Upper lobe of left lung (tissue), 4 donors: ENCODE data around the gene SUPT4H1.

Source experiments
- EP300 ChIP-seq, 4 donors: sonication (generic); formaldehyde crosslinking; IDR thresholded peaks; one replicate each; pipeline ENCODE4 v1.5.1; 2017; ENCODE audit warnings: antibody characterized with exemption in 4 of 4, control low read depth in 2 of 4
- POLR2A ChIP-seq, 4 donors: fragments of 450-650 bp; IDR thresholded peaks; one replicate each; pipeline ENCODE4 v1.5.1; 2016 to 2017; ENCODE audit warnings: antibody characterized with exemption in 4 of 4, mild to moderate bottlenecking in 2 of 4
- TF ChIP-seq, protein P1 (sequence below), 6 experiments: fragments of 450-650 bp in 4 of 6; fragments of 200-600 bp in 2 of 6; sonication (generic) in 2 of 6; IDR thresholded peaks; one replicate each; pipeline ENCODE4 v1.5.1; 2016 to 2019; ENCODE audit warnings: antibody characterized with exemption in 6 of 6

DNA sequence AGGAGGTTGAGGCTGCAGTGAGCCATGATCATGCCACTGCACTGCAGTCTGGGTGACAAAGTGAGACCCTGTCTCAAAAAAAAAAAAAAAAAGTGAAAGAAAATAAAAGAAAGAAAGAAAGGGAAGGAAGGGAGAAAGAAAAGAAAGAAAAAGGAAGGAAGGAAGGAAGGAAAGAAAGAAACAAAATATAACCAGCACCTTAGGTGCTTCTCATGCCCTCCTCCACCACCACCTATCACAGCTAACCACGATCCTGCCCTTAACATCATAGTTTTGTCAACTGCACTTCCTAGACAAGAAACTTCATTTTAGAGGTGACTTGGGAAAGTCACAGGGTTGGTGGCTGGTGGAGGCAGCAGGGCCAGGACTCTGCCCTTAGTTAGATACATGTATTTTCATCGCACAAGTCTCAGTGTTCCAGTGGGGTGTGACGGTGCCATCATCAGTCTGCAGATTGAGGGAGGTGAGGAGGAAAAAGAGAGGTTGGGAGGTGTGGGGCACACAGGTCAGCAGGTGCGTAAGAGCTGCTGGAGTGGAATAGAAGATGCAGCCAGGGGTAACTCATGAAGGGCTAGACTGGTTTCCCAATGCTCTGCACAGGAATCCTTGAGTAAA lies 10.0 kb downstream of the SUPT4H1 start:
- TF ChIP-seq, protein P1, sequence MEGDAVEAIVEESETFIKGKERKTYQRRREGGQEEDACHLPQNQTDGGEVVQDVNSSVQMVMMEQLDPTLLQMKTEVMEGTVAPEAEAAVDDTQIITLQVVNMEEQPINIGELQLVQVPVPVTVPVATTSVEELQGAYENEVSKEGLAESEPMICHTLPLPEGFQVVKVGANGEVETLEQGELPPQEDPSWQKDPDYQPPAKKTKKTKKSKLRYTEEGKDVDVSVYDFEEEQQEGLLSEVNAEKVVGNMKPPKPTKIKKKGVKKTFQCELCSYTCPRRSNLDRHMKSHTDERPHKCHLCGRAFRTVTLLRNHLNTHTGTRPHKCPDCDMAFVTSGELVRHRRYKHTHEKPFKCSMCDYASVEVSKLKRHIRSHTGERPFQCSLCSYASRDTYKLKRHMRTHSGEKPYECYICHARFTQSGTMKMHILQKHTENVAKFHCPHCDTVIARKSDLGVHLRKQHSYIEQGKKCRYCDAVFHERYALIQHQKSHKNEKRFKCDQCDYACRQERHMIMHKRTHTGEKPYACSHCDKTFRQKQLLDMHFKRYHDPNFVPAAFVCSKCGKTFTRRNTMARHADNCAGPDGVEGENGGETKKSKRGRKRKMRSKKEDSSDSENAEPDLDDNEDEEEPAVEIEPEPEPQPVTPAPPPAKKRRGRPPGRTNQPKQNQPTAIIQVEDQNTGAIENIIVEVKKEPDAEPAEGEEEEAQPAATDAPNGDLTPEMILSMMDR (IDR thresholded peaks at IDR 0.05) = no peak
- TF ChIP-seq EP300 (IDR thresholded peaks at IDR 0.05) = no peak
- TF ChIP-seq POLR2A (IDR thresholded peaks at IDR 0.05) = no peak
